Stimulated activated CD4-positive, alpha-beta T cell treated with anti-CD3 and anti-CD28 coated beads, Interleukin-2, amount 100 ng/mL, for 48 hours (primary cell): ENCODE results near the gene SOD2.
"Not testable (repeated sequence)": the region's sequence is repeated elsewhere in the genome, so short reads cannot be mapped to it uniquely, and the experiment has no call there.

Experiments used
- DNase-seq, 2 donors: peaks; one replicate each; pipeline ENCODE4 v3.0.0-alpha.2; 2020

SOD2 gene

GRCh38 chr6:159693128-159693893 is at the start of gene SOD2:
Gene SOD2, minus strand, starts transcription at chr6:159693241. Its CDS starts 74 bp downstream, at chr6:159693167.
- peak; percentile 76 to 78 for DNase-seq

DNA sequence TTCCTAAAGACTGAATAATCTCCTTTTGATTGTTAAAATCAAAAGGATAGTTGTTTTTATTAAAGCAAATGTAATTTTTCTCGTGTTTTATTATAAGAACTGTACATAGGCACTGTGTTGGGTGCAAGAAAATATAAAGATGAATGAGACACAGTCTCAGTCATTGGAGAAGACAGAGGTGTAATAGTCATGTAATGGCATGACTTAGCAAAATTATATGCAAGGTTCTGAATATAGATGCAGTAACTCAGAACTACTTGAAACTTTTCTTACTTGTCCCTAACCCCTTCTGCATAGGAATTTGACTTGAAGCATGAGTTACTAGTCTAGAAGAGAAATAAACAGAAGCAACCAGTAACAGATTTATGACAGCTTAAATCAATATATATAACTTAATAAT is 49.1 kb upstream of the SOD2 start:
- no peak for DNase-seq

GRCh38 chr6:159739341-159739740 is 46.3 kb upstream of the SOD2 start:
- DNase-seq: no peak

DNA sequence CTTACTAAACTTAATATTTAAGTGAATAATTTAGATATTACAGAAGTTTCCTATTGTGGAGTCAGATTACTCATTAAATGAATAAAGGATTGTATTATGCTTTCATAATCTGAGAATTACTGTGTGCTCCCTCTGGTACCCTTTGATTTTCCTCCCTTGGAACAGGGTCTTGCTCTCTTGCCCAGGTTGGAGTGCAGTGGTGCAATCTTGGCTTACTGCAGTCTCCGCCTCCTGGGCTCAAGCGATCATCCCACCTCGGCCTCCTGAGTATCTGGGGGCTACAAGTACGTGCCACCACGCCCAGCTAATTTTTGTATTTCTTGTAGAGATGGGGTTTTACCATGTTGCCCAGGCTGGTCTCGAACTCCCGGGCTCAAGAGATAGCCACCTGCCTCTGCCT is 43.9 kb upstream of the SOD2 start:
- no peak for DNase-seq

- DNase-seq: not testable (repeated sequence)
These were observed 40.4 kb upstream of the SOD2 start for GRCh38 chr6:159733395-159733794.

GRCh38 chr6:159732550-159732949 is 39.5 kb upstream of the SOD2 start:
- not testable (repeated sequence) for DNase-seq

- DNase-seq: no peak
These were observed 37.3 kb upstream of the SOD2 start for GRCh38 chr6:159730332-159730676.

DNA sequence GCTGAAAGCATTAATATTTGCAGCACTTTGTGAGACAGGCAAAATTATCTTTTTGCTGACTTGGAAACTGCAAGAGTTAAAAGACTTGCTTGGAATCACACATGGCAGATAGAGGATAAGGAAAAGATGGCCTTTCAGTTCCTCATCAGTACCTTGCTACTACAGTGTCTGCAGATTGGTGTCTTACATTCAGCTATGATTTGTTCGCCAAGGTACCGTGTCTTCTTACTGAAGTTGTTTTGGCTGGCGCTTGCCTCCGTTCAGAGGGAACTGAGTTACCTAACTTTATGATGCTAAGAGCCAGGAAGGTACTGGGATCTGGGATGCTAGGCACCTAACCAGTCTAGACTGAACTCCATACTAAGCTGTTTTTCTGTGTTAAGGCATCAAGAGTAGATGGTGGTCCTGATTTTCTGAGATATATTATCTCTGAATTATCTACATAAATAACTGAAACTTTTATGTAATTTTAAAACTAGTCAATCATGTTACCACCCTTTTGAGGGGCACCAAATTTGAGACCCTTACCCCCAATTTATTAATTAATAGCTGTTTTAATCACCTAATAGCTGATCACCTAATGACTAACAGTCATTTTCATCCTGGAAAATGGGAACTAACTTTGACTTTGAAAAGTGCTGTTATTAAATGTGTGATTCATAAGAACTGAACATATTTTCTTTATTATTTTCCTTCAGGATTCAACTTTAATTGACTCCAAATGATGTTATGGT is 36.7 kb upstream of the SOD2 start:
- no peak for DNase-seq

DNA sequence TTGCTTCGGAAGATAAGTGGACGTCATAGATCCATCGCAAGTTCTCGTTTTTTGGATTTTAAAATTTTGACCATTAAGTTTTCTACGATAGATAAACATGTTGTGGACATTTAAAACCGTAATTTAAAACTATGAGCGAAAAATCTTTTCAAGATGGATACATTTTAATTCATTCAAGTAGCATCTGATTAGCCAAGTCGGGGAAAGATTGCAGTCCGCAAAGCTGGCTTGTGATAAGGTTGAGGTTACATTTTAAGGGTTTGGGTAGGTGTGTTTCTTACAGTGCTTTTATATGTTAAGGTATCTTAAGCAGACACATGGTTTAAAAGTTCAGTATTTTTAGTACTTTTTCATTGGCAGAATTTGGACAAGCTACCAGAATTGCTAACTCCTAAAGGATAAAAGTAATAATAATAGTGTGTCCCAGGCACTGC is 35.5 kb upstream of the SOD2 start:
- no peak for DNase-seq

DNA sequence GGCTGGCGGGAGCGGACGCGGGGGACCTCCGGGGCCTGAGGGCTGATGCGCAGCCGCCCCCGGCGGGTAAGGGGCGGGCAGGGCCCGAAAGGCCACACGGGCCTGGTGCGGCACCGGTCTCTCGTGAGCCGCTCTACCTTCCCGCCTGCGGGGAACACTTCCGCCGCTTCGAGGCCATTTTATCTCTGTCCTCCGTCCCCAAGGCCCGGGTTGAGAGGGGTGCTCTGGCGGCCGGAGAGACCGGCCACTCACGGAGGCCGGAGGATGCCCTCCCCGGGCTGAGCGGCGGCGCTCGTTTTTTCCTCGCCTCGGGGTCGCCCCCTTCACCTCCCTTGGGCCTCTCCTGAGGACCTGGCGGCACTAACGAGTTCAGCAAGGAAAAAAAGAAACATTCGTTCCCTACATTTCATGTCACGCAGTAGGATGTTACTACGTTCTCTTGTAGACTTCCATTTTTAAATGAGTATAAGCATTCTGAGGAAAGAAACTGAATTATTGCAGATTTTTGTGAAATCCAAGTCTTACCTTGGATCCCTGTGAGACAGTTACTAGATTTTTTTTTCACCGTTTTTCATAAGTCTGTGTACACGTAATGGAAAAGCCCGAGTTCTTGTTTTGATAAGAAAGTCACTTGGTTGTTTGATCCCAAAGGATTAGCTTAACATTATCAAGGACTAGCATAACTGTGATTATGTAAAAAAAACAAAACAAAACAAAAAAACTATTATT is 34.8 kb upstream of the SOD2 start:
- DNase-seq: no peak

DNA sequence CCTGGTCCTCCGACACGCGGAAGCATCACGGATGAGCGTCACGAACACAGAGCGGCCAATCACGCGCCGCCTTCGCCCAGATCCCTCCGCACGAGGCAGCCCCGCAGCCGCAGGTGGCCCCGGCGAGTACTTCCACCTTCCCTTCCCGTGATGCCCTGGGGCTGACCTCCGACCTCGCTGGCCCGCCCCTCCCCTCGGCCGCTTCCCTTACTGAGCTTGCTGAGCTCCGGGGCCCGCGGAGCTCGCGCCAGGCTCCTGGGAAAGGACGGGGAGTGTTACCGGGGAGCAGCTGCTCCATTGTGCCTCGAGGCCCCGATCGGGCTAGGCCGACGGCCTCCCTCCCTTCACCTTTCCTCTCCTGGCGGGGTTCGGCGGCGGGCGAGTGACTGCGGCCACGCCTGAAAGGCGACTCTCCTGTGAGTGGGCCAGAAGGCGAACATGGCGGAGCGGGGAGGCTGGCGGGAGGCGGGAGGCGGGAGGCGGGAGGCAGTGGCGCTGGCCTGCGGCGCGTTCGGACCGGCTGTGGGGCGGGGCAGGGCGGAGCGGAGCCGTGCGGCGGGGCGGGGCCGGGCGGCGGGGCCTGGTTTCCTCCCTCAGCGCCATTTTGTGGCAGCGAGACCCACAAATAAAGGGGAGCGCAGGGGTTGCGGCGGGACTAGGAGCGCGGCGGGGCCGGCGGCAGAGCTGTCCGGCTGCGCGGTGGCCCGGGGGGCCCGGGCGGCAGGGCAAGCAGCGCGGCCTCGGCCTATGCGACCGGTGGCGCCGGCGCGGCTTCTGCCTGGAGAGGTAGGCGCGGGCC is 34.1 kb upstream of the SOD2 start, which contains the start of gene WTAP:
WTAP (plus strand) TSS at position 589 of the 799 bp plus-strand sequence. CDS start 8,760 bp downstream, outside the sequence.
- peak; percentile 91 to 93 for DNase-seq

DNA sequence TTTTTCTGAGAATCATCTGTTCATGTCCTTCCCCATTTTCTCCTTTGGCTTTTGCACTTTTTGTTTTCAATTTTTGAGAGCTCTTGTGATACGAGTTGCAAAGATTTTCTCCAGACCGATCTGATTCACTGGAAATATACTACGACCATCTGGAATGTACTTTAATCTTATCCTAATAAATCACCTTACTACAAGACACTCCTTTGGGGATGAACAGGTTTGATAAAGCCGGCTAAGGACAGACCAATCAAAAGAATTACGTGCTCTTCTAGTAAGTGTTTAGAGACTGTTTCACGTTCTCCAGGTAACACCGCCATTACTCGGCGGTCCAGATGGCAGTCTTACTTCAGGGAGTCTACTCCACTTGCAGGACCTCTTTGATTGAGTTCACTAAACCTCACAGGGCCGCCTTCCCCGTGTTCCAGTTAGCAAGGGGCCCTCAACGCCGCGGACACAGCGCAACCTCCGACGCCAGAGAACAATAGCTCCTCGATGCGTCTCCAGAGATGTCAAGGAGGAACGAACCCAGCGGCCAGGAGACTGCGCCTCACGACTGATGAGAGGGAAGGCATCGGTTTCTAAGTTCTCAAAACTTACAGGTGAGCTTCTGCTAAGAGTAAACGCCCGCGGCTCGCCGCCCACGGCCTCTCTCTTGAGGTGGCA is 33.3 kb upstream of the SOD2 start:
- DNase-seq: no peak

DNA sequence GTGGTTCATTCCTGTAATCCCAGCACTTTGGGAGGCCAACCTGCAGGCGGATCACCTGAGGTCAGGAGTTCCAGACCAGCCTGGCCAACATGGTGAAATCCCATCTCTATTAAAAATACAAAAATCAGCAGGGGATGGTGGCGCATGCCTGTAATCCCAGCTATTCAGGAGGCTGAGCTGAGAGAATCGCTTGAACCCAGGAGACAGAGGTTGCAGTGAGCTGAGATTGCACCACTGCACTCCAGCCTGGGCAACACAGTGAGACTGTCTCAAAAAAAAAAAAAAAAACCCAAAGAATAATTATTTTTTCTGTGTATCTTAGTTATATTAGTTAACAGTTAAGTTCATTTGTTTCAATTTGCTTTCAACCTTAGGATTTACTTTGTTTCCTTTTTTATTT is 32.2 kb upstream of the SOD2 start:
- DNase-seq: not testable (repeated sequence)

GRCh38 chr6:159724778-159725177 is 31.7 kb upstream of the SOD2 start:
- no peak for DNase-seq

- DNase-seq: no peak
These were observed 30.2 kb upstream of the SOD2 start for GRCh38 chr6:159723259-159723658.

DNA sequence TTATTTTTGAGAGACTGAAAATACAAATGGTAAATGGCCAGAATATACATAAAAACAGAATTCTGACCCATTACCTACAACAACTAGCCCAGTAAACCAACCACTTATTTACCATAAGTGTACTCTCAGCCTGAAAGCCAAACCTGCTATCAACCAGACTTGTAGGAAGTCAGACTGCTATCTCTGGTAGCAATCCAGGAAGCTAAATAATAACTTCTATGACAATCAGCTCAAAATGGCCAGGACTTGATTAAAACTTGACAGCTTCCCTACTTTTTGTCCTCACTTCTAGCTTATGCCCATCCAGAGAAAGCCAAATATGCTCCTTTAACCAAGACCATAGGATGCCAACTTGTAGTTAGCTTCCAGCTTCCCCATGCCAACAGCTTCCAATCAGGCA is 29.6 kb upstream of the SOD2 start:
- no peak for DNase-seq

DNA sequence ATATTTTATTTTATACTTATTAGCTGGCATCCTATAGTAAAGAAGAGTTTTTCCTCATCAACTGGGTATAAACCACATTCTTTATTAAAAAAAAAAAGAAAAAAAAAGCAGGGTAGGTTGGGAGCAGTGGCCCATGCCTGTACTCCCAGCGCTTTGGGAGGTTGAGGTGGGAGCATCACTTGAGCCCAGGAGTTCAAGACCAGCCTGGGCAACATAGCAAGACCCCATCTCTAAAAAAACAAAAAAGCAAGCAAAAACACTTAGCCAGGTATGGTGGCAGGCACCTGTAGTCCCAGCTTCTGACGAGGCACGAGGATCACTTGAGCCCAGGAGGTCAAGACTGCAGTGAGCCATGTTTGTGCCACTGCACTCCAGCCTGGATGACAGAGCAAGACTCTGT is 28.9 kb upstream of the SOD2 start:
- not testable (repeated sequence) for DNase-seq

- peak in 1 of 2 donors; percentile 25 for DNase-seq
These were observed 27.7 kb upstream of the SOD2 start for GRCh38 chr6:159720708-159721107.

DNA sequence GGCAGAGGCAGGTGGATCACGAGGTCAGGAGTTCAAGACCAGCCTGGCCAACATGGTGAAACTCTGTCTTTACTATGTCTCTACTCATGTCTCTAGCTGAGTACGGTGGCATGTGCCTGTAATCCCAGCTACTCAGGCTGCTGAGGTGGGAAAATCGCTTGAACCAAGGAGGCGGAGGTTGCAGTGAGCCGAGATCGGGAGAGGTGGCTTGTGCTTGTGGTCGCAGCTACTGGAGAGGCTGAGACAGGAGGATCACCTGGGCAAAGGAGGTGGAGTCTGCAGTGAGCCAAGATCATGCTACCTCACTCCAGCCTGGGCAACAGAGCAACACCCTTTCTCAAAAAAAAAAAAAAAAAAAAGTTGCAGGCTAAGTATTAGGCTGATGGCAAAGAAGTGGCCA is 26.2 kb upstream of the SOD2 start:
- no peak for DNase-seq

GRCh38 chr6:159718634-159719033 is 25.6 kb upstream of the SOD2 start:
- no peak for DNase-seq

GRCh38 chr6:159716247-159717096 is 23.4 kb upstream of the SOD2 start:
- no peak for DNase-seq
